ENCODE data around the gene CTDP1.

- TF ChIP-seq EZH2 (IDR thresholded peaks at IDR 0.05; ENCODE audit: low read length, unreplicated experiment) (no peak), EZH2phosphoT487 (IDR thresholded peaks at IDR 0.05; ENCODE audit: borderline replicate concordance, low read length) (no peak)
Observed at GRCh38 chr18:79662439-79662838, 17.2 kb upstream of the CTDP1 start.
